ENCODE data around the gene STIM2.
A peak's percentile ranks its signal among the peaks of the same experiment; 100 is the strongest.
"Not testable (repeated sequence)": the region's sequence is repeated elsewhere in the genome, so short reads cannot be mapped to it uniquely, and the experiment has no call there.

Gene STIM2

GRCh38 chr4:26964994-26965393, 104.4 kb downstream of the STIM2 start:
- no peak for DNase-seq (ENCODE audit: insufficient read length, low spot score)
- TF ChIP-seq SPI1 (IDR thresholded peaks at IDR 0.05; ENCODE audit: low read depth, low read length) (no peak), POLR2A (IDR thresholded peaks at IDR 0.05; ENCODE audit: low read depth, low read length) (no peak), POU2F2 (IDR thresholded peaks at IDR 0.05; ENCODE audit: low read depth, low read length) (no peak), TAF1 (IDR thresholded peaks at IDR 0.05; ENCODE audit: low read depth, low read length) (no peak), PAX5 (IDR thresholded peaks at IDR 0.05; ENCODE audit: insufficient read depth, low read length, severe bottlenecking) (no peak), POLR2AphosphoS5 (IDR thresholded peaks at IDR 0.05; ENCODE audit: low read depth, low read length) (no peak)
- FAIRE-seq: no peak

- not testable (repeated sequence) for FAIRE-seq
Observed at GRCh38 chr4:26975464-26976181, 115.0 kb downstream of the STIM2 start.

GRCh38 chr4:26978387-26979053, 117.9 kb downstream of the STIM2 start:
- FAIRE-seq (peak; percentile 69), DNase-seq (ENCODE audit: insufficient read length, low spot score) (no peak)
- TF ChIP-seq TAF1 (IDR thresholded peaks at IDR 0.05; ENCODE audit: low read depth, low read length) (no peak), PAX5 (IDR thresholded peaks at IDR 0.05; ENCODE audit: insufficient read depth, low read length, severe bottlenecking) (no peak), POLR2A (IDR thresholded peaks at IDR 0.05; ENCODE audit: low read depth, low read length) (no peak), SPI1 (IDR thresholded peaks at IDR 0.05; ENCODE audit: low read depth, low read length) (no peak), POLR2AphosphoS5 (IDR thresholded peaks at IDR 0.05; ENCODE audit: low read depth, low read length) (no peak), POU2F2 (IDR thresholded peaks at IDR 0.05; ENCODE audit: low read depth, low read length) (no peak)

More at GRCh38 chr4:26975464-26976181, 115.0 kb downstream of the STIM2 start:
- DNase-seq (ENCODE audit: insufficient read length, low spot score): not testable (repeated sequence)

GRCh38 chr4:26984896-26985295, 124.3 kb downstream of the STIM2 start:
- no peak for DNase-seq (ENCODE audit: insufficient read length, low spot score)
- no peak for TF ChIP-seq POU2F2 (IDR thresholded peaks at IDR 0.05; ENCODE audit: low read depth, low read length)
- no peak for TF ChIP-seq POLR2A (IDR thresholded peaks at IDR 0.05; ENCODE audit: low read depth, low read length)
- no peak for TF ChIP-seq TAF1 (IDR thresholded peaks at IDR 0.05; ENCODE audit: low read depth, low read length)
- no peak for TF ChIP-seq SPI1 (IDR thresholded peaks at IDR 0.05; ENCODE audit: low read depth, low read length)
- TF ChIP-seq POLR2AphosphoS5 (IDR thresholded peaks at IDR 0.05; ENCODE audit: low read depth, low read length): no peak
- TF ChIP-seq PAX5 (IDR thresholded peaks at IDR 0.05; ENCODE audit: insufficient read depth, low read length, severe bottlenecking): no peak
- FAIRE-seq: peak; percentile 56

GRCh38 chr4:26985873-26986272, 125.2 kb downstream of the STIM2 start:
- DNase-seq (ENCODE audit: insufficient read length, low spot score) (no peak), FAIRE-seq (peak; percentile 77)
- no peak for TF ChIP-seq POLR2AphosphoS5 (IDR thresholded peaks at IDR 0.05; ENCODE audit: low read depth, low read length)
- 0 out of 2 replicates have a peak, but pooled peaks have one; percentile 59 for TF ChIP-seq POU2F2 (IDR thresholded peaks at IDR 0.05; ENCODE audit: low read depth, low read length)
- TF ChIP-seq SPI1 (IDR thresholded peaks at IDR 0.05; ENCODE audit: low read depth, low read length): no peak
- no peak for TF ChIP-seq TAF1 (IDR thresholded peaks at IDR 0.05; ENCODE audit: low read depth, low read length)
- no peak for TF ChIP-seq POLR2A (IDR thresholded peaks at IDR 0.05; ENCODE audit: low read depth, low read length)
- TF ChIP-seq PAX5 (IDR thresholded peaks at IDR 0.05; ENCODE audit: insufficient read depth, low read length, severe bottlenecking): no peak

GRCh38 chr4:26987191-26987590, 126.5 kb downstream of the STIM2 start:
- no peak for DNase-seq (ENCODE audit: insufficient read length, low spot score)
- FAIRE-seq: peak; percentile 45
- TF ChIP-seq SPI1 (IDR thresholded peaks at IDR 0.05; ENCODE audit: low read depth, low read length) (no peak), PAX5 (IDR thresholded peaks at IDR 0.05; ENCODE audit: insufficient read depth, low read length, severe bottlenecking) (no peak), TAF1 (IDR thresholded peaks at IDR 0.05; ENCODE audit: low read depth, low read length) (no peak), POLR2A (IDR thresholded peaks at IDR 0.05; ENCODE audit: low read depth, low read length) (no peak), POLR2AphosphoS5 (IDR thresholded peaks at IDR 0.05; ENCODE audit: low read depth, low read length) (no peak), POU2F2 (IDR thresholded peaks at IDR 0.05; ENCODE audit: low read depth, low read length) (no peak)

- no peak for TF ChIP-seq TAF1 (IDR thresholded peaks at IDR 0.05; ENCODE audit: low read depth, low read length)
- TF ChIP-seq PAX5 (IDR thresholded peaks at IDR 0.05; ENCODE audit: insufficient read depth, low read length, severe bottlenecking): no peak
- TF ChIP-seq POU2F2 (IDR thresholded peaks at IDR 0.05; ENCODE audit: low read depth, low read length): no peak
- no peak for TF ChIP-seq POLR2A (IDR thresholded peaks at IDR 0.05; ENCODE audit: low read depth, low read length)
- no peak for TF ChIP-seq POLR2AphosphoS5 (IDR thresholded peaks at IDR 0.05; ENCODE audit: low read depth, low read length)
- TF ChIP-seq SPI1 (IDR thresholded peaks at IDR 0.05; ENCODE audit: low read depth, low read length): no peak
- DNase-seq (ENCODE audit: insufficient read length, low spot score) (no peak), FAIRE-seq (peak; percentile 76)
Observed at GRCh38 chr4:26991057-26991456, 130.4 kb downstream of the STIM2 start.

GRCh38 chr4:26992657-26993361, 132.2 kb downstream of the STIM2 start:
- TF ChIP-seq POLR2A (IDR thresholded peaks at IDR 0.05; ENCODE audit: low read depth, low read length) (no peak), POU2F2 (IDR thresholded peaks at IDR 0.05; ENCODE audit: low read depth, low read length) (no peak), TAF1 (IDR thresholded peaks at IDR 0.05; ENCODE audit: low read depth, low read length) (no peak), POLR2AphosphoS5 (IDR thresholded peaks at IDR 0.05; ENCODE audit: low read depth, low read length) (no peak), SPI1 (IDR thresholded peaks at IDR 0.05; ENCODE audit: low read depth, low read length) (peak; percentile 99)
- FAIRE-seq: peak; percentile 85
- DNase-seq (ENCODE audit: insufficient read length, low spot score): no peak

GRCh38 chr4:26993539-26993938, 132.9 kb downstream of the STIM2 start:
- TF ChIP-seq POLR2A (IDR thresholded peaks at IDR 0.05; ENCODE audit: low read depth, low read length): no peak
- TF ChIP-seq PAX5 (IDR thresholded peaks at IDR 0.05; ENCODE audit: insufficient read depth, low read length, severe bottlenecking): no peak
- no peak for TF ChIP-seq TAF1 (IDR thresholded peaks at IDR 0.05; ENCODE audit: low read depth, low read length)
- no peak for TF ChIP-seq POLR2AphosphoS5 (IDR thresholded peaks at IDR 0.05; ENCODE audit: low read depth, low read length)
- TF ChIP-seq SPI1 (IDR thresholded peaks at IDR 0.05; ENCODE audit: low read depth, low read length): no peak
- TF ChIP-seq POU2F2 (IDR thresholded peaks at IDR 0.05; ENCODE audit: low read depth, low read length): no peak
- DNase-seq (ENCODE audit: insufficient read length, low spot score) (no peak), FAIRE-seq (no peak)

Data from GM12891 (cell line).